ENCODE measurements around the gene MGAT3.

DNA sequence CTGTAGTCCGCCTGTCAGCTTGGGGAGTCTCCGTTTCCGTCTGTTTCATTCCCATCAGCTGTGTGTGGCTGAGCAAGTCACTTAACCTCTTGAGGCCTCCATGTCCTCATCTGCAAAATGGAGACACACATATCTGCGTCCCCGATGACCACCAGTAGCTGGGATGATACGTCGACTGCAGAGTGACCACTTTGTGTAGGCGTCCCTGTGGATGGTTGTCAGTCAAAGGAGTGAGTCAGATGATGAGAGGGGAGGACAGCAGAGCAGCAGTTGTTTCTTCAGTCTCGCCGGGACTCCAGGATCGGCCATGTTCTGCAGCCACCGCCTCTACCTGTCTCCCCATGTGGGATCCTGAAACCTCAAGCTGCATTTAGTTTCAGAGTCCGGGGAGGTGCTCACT, 19.9 kb downstream of the MGAT3 start:
- TF ChIP-seq, protein P1, sequence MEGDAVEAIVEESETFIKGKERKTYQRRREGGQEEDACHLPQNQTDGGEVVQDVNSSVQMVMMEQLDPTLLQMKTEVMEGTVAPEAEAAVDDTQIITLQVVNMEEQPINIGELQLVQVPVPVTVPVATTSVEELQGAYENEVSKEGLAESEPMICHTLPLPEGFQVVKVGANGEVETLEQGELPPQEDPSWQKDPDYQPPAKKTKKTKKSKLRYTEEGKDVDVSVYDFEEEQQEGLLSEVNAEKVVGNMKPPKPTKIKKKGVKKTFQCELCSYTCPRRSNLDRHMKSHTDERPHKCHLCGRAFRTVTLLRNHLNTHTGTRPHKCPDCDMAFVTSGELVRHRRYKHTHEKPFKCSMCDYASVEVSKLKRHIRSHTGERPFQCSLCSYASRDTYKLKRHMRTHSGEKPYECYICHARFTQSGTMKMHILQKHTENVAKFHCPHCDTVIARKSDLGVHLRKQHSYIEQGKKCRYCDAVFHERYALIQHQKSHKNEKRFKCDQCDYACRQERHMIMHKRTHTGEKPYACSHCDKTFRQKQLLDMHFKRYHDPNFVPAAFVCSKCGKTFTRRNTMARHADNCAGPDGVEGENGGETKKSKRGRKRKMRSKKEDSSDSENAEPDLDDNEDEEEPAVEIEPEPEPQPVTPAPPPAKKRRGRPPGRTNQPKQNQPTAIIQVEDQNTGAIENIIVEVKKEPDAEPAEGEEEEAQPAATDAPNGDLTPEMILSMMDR (conservative IDR thresholded peaks at IDR 0.05 in 1 of 2, IDR thresholded peaks at IDR 0.05 in 1 of 2; ENCODE audit: extremely low read depth in 1 of 2, insufficient read depth in 1 of 2, low read depth in 1 of 2, low read length in 2 of 2) = no peak
- TF ChIP-seq EZH2 (IDR thresholded peaks at IDR 0.05; ENCODE audit: borderline replicate concordance, low read length) = no peak

Data from mammary epithelial cell (primary cell).